ENCODE measurements around the gene ITGA8.

DNA sequence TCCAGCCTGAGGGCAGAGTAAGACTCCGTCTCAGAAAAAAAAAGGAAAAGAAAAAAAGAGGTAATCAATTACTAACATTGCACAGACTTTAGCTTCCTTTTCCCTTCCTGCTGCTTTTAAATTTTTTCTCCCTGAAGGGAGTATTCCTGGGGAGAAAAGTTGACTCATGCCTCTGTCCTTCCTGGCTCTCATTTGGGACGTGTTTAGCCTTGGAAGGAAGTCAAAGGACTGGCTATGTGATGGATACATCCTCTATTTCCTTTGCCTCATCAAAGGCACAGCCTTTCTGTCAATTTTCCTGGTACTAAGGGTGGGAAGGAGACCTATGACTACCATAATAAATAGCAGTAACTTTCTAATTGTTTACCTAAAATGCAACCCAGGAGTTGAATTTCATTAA, 77.6 kb downstream of the ITGA8 start:
- TF ChIP-seq, protein P1, sequence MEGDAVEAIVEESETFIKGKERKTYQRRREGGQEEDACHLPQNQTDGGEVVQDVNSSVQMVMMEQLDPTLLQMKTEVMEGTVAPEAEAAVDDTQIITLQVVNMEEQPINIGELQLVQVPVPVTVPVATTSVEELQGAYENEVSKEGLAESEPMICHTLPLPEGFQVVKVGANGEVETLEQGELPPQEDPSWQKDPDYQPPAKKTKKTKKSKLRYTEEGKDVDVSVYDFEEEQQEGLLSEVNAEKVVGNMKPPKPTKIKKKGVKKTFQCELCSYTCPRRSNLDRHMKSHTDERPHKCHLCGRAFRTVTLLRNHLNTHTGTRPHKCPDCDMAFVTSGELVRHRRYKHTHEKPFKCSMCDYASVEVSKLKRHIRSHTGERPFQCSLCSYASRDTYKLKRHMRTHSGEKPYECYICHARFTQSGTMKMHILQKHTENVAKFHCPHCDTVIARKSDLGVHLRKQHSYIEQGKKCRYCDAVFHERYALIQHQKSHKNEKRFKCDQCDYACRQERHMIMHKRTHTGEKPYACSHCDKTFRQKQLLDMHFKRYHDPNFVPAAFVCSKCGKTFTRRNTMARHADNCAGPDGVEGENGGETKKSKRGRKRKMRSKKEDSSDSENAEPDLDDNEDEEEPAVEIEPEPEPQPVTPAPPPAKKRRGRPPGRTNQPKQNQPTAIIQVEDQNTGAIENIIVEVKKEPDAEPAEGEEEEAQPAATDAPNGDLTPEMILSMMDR (IDR thresholded peaks at IDR 0.05; ENCODE audit: low read depth, low read length) = no peak
- TF ChIP-seq EZH2phosphoT487 (IDR thresholded peaks at IDR 0.05; ENCODE audit: low read depth) = no peak
